HepG2 (cell line): Measurements from ENCODE around the gene KIF1C. TPM values are rescaled to one million over a fixed set of nuclear protein-coding genes. Genes with fewer than 3 reads are reported as not detected.

Experiments
- ATF1 ChIP-seq: IDR thresholded peaks from 2 replicates; pipeline ENCODE4 v1.6.1; 2016; ENCODE audit warnings: mild to moderate bottlenecking, control low read depth
- ETV5 ChIP-seq: IDR thresholded peaks from 2 replicates; pipeline ENCODE4 v1.6.1; 2018; ENCODE audit warnings: missing biosample characterization, missing genetic modification reagents, inconsistent platforms, borderline replicate concordance
- GATAD1 ChIP-seq: IDR thresholded peaks from 2 replicates; pipeline ENCODE4 v1.6.1; 2016; ENCODE audit warnings: missing genetic modification reagents, missing compliant biosample characterization
- IRX3 ChIP-seq: sonication (generic); formaldehyde crosslinking; IDR thresholded peaks from 2 replicates; pipeline ENCODE4 v1.8.1; 2023; ENCODE audit warnings: mild to moderate bottlenecking, low read depth, missing genetic modification reagents, borderline replicate concordance
- KLF9 ChIP-seq: IDR thresholded peaks from 2 replicates; pipeline ENCODE4 v1.6.1; 2016; ENCODE audit warnings: low read depth
- KMT2B ChIP-seq: IDR thresholded peaks from 2 replicates; pipeline ENCODE4 v1.6.1; 2016; ENCODE audit warnings: missing genetic modification reagents, missing compliant biosample characterization
- NFKBIZ ChIP-seq: IDR thresholded peaks from 2 replicates; pipeline ENCODE4 v1.6.1; 2018; ENCODE audit warnings: missing genetic modification reagents, missing compliant biosample characterization
- PHF8 ChIP-seq: sonication (generic); formaldehyde crosslinking; IDR thresholded peaks from 2 replicates; pipeline ENCODE4 v1.5.0; 2020; ENCODE audit warnings: missing genetic modification reagents
- PITX1 ChIP-seq: sonication (generic); formaldehyde crosslinking; IDR thresholded peaks from 2 replicates; pipeline ENCODE4 v1.5.1; 2020; ENCODE audit warnings: mild to moderate bottlenecking, missing genetic modification reagents
- REL ChIP-seq: sonication (generic); formaldehyde crosslinking; conservative IDR thresholded peaks from 2 replicates; pipeline ENCODE4 v1.8.0; 2022; ENCODE audit warnings: mild to moderate bottlenecking, missing genetic modification reagents, moderate library complexity
- RNF2 ChIP-seq: fragments of 450-650 bp; conservative IDR thresholded peaks from 2 replicates; pipeline ENCODE4 v1.6.1; 2016; ENCODE audit warnings: low read depth
- TBX3 ChIP-seq: fragments of 450-650 bp; IDR thresholded peaks from 2 replicates; pipeline ENCODE4 v1.6.1; 2017; ENCODE audit warnings: antibody characterized with exemption, mild to moderate bottlenecking, inconsistent platforms, borderline replicate concordance
- UBTF ChIP-seq: sonication (generic); formaldehyde crosslinking; IDR thresholded peaks from 2 replicates; pipeline ENCODE4 v1.4.0; 2020; ENCODE audit warnings: mild to moderate bottlenecking, missing genetic modification reagents
- ZNF260 ChIP-seq: sonication (generic); formaldehyde crosslinking; IDR thresholded peaks from 2 replicates; pipeline ENCODE4 v1.4.0; 2020; ENCODE audit warnings: missing genetic modification reagents, low read depth, mild to moderate bottlenecking, borderline replicate concordance
- ZNF326 ChIP-seq: sonication (generic); formaldehyde crosslinking; IDR thresholded peaks from 2 replicates; pipeline ENCODE4 v1.4.0; 2020; ENCODE audit warnings: missing genetic modification reagents, borderline replicate concordance
- ZNF644 ChIP-seq: IDR thresholded peaks from 2 replicates; pipeline ENCODE4 v1.6.1; 2016; ENCODE audit warnings: low read depth
- ZNF710 ChIP-seq: sonication (generic); formaldehyde crosslinking; IDR thresholded peaks from 2 replicates; pipeline ENCODE4 v1.5.0; 2020; ENCODE audit warnings: mild to moderate bottlenecking, missing genetic modification reagents, borderline replicate concordance
- ZNF788 ChIP-seq: sonication (generic); formaldehyde crosslinking; IDR thresholded peaks from 2 replicates; pipeline ENCODE4 v1.5.0; 2020; ENCODE audit warnings: mild to moderate bottlenecking, missing genetic modification reagents, borderline replicate concordance
- polyA plus RNA-seq, 8 experiments: library from polyadenylated mRNA; depleted of rRNA in 3 of 8; stranded (reverse) in 7 of 8; unstranded in 1 of 8; fragments of >200 nt; fragmentation: Illumina TruSeq in 4 of 8; extraction: Trizol in 4 of 8; gene quantifications; 2 replicates each; pipeline versions ENCODE4 v1.2.1 to v1.2.3, GENCODE V29; 2011 to 2016; ENCODE audit warnings: low read depth in 4 of 8, missing spikeins in 1 of 8, mixed read lengths in 1 of 8; ENCODE audit not compliant: insufficient read depth in 1 of 8
- total RNA-seq, 5 experiments: library from RNA; depleted of rRNA; stranded (reverse); fragments of >200 nt; fragmentation: Illumina TruSeq; extraction: Trizol; gene quantifications; 2 replicates each; pipeline ENCODE4 v1.2.3, GENCODE V29; 2016; ENCODE audit warnings: low read depth in 1 of 5
- TF ChIP-seq, protein P1 (sequence below): sonication (generic); formaldehyde crosslinking; IDR thresholded peaks from 2 replicates; pipeline ENCODE4 v1.8.0; 2022; ENCODE audit warnings: mild to moderate bottlenecking, missing genetic modification reagents
- TF ChIP-seq, protein P2 (sequence below): sonication (generic); formaldehyde crosslinking; IDR thresholded peaks from 2 replicates; pipeline ENCODE4 v1.8.0; 2023; ENCODE audit warnings: mild to moderate bottlenecking, missing genetic modification reagents
- TF ChIP-seq, protein P3 (sequence below): IDR thresholded peaks from 2 replicates; pipeline ENCODE4 v1.6.1; 2012; ENCODE audit warnings: inconsistent platforms
- TF ChIP-seq, protein P4 (sequence below): sonication (generic); formaldehyde crosslinking; IDR thresholded peaks from 2 replicates; pipeline ENCODE4 v1.9.0; 2021; ENCODE audit warnings: missing genetic modification reagents, borderline replicate concordance

Gene KIF1C
- total and polyA plus RNA-seq, 2 of the 13 experiments (the other 11 are each of a cell fraction or from before 2014, with no cell fraction given) = 70.0 to 104 TPM

DNA sequence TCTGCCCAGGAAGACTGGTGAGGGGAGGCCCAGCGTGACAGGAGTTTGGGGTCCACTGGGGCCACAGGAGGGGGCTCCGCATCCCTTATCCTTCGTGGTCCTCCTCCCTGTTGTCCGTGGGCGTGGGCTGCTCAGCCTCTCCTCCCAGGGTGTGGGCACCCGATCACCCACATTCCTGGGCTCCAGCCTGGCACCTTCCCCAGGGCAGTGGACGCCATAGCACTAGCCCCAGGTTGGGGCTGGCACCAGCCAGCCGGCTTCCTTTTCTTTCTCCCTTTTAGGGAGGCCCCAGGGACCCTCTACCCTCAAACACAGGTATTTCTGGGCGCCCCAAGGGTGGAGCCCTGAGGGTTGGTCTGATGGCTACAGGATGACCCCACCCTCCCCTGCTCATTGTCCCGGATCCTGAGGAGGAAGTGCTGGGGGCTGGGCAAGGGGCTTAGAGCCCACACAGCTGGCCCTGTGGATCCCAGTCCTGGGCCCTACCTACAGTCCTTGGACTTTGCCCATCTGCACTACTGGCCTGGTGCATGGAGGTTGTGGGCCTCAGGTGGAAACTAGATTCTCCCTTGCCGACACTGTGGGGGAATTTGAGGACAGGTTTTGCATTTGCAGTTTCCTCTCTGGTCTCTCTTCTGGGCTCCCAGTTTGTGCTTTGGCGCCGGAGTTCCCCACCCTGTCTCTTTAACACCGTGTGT is 1.1 kb downstream of the KIF1C start (continued):
- TF ChIP-seq, protein P1, sequence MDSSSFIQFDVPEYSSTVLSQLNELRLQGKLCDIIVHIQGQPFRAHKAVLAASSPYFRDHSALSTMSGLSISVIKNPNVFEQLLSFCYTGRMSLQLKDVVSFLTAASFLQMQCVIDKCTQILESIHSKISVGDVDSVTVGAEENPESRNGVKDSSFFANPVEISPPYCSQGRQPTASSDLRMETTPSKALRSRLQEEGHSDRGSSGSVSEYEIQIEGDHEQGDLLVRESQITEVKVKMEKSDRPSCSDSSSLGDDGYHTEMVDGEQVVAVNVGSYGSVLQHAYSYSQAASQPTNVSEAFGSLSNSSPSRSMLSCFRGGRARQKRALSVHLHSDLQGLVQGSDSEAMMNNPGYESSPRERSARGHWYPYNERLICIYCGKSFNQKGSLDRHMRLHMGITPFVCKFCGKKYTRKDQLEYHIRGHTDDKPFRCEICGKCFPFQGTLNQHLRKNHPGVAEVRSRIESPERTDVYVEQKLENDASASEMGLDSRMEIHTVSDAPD = peak; percentile 66; the same call in 1 of the 2 replicates
- TF ChIP-seq KLF9 (CRISPR knock-in tag) = peak; percentile 54; the same call in 1 of the 2 replicates
- TF ChIP-seq ZNF788 (CRISPR knock-in tag) = peak; percentile 80; the same call in 1 of the 2 replicates
- TF ChIP-seq, protein P2, sequence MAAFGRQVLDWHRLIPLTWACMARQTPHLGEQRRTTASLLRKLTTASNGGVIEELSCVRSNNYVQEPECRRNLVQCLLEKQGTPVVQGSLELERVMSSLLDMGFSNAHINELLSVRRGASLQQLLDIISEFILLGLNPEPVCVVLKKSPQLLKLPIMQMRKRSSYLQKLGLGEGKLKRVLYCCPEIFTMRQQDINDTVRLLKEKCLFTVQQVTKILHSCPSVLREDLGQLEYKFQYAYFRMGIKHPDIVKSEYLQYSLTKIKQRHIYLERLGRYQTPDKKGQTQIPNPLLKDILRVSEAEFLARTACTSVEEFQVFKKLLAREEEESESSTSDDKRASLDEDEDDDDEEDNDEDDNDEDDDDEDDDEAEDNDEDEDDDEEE = no peak
- peak; percentile 69 for TF ChIP-seq ETV5 (CRISPR knock-in tag)
- TF ChIP-seq ZNF710 (CRISPR knock-in tag) = peak; percentile 77
- TF ChIP-seq IRX3 (CRISPR knock-in tag) = no peak
- peak; percentile 86 for TF ChIP-seq ZNF644 (CRISPR knock-in tag)
- peak; percentile 89 for TF ChIP-seq PITX1 (CRISPR knock-in tag)
- TF ChIP-seq GATAD1 (CRISPR knock-in tag) = peak; percentile 67
- 0 out of 2 replicates have a peak, but pooled peaks have one; percentile 39 for TF ChIP-seq ZNF326 (CRISPR knock-in tag)
- TF ChIP-seq TBX3 = no peak
- no peak for TF ChIP-seq RNF2
- peak; percentile 35; the same call in 1 of the 2 replicates for TF ChIP-seq PHF8
- peak; percentile 53; the same call in 1 of the 2 replicates for TF ChIP-seq UBTF (CRISPR knock-in tag)
- no peak; the same call in 1 of the 2 replicates for TF ChIP-seq NFKBIZ (CRISPR knock-in tag)
- TF ChIP-seq, protein P3, sequence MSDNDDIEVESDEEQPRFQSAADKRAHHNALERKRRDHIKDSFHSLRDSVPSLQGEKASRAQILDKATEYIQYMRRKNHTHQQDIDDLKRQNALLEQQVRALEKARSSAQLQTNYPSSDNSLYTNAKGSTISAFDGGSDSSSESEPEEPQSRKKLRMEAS = peak; percentile 75
- TF ChIP-seq, protein P4, sequence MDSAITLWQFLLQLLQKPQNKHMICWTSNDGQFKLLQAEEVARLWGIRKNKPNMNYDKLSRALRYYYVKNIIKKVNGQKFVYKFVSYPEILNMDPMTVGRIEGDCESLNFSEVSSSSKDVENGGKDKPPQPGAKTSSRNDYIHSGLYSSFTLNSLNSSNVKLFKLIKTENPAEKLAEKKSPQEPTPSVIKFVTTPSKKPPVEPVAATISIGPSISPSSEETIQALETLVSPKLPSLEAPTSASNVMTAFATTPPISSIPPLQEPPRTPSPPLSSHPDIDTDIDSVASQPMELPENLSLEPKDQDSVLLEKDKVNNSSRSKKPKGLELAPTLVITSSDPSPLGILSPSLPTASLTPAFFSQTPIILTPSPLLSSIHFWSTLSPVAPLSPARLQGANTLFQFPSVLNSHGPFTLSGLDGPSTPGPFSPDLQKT (CRISPR knock-in tag) = no peak
- no peak for TF ChIP-seq ZNF260
- TF ChIP-seq KMT2B (CRISPR knock-in tag) = peak; percentile 23; the same call in 1 of the 2 replicates
- TF ChIP-seq REL (CRISPR knock-in tag) = 0 out of 2 replicates have a peak, but pooled peaks have one; percentile 49
- TF ChIP-seq ATF1 (CRISPR knock-in tag) = no peak
